Left ventricle myocardium inferior (tissue), 1 donor: Measurements from ENCODE around the gene RSPH1. TPM values are rescaled to one million over a fixed set of nuclear protein-coding genes. Genes with fewer than 3 reads are reported as not detected.

Experiments used
- DNase-seq: peaks from one replicate; pipeline ENCODE4 v3.0.0-alpha.2; 2020
- H3K27ac ChIP-seq: fragments of 200-600 bp; replicated peaks from 2 replicates; pipeline ENCODE4 v1.8.0; 2021
- H3K27me3 ChIP-seq: fragments of 200-600 bp; 2 replicates; pipeline ENCODE4 v1.8.0; 2021; ENCODE audit warnings: low read depth
- H3K36me3 ChIP-seq: fragments of 200-600 bp; 2 replicates; pipeline ENCODE4 v1.8.0; 2021
- H3K4me1 ChIP-seq: fragments of 200-600 bp; 2 replicates; pipeline ENCODE4 v1.8.0; 2021
- H3K4me3 ChIP-seq: fragments of 200-600 bp; 2 replicates; pipeline ENCODE4 v1.8.0; 2021; ENCODE audit warnings: mild to moderate bottlenecking, moderate library complexity
- H3K9me3 ChIP-seq: fragments of 200-600 bp; replicated peaks from 2 replicates; pipeline ENCODE4 v1.8.0; 2021
- intact Hi-C: fragments of 100-400 bp; cut with micrococcal nuclease; formaldehyde crosslinking; loops from one replicate; pipeline ENCODE4 v1.11.0; 2022
- total RNA-seq: library from RNA; stranded (reverse); fragmentation: NEBNext Ultra II Directional; extraction: Animal tissue kit (Norgen Biotek cat#: 25700); gene quantifications from one replicate; pipeline ENCODE4 v1.2.1, GENCODE V29; 2021
- TF ChIP-seq, protein P1 (sequence below): fragments of 200-600 bp; IDR thresholded peaks from 2 replicates; pipeline ENCODE4 v1.8.0; 2021; ENCODE audit warnings: antibody characterized with exemption, mild to moderate bottlenecking, borderline replicate concordance
- donor health status: DM: no; HTN: yes; CAD: no; lungs with severe emphysema.

RSPH1 gene
- total RNA-seq, 1 donor from 2014 or later, result not detected

DNA sequence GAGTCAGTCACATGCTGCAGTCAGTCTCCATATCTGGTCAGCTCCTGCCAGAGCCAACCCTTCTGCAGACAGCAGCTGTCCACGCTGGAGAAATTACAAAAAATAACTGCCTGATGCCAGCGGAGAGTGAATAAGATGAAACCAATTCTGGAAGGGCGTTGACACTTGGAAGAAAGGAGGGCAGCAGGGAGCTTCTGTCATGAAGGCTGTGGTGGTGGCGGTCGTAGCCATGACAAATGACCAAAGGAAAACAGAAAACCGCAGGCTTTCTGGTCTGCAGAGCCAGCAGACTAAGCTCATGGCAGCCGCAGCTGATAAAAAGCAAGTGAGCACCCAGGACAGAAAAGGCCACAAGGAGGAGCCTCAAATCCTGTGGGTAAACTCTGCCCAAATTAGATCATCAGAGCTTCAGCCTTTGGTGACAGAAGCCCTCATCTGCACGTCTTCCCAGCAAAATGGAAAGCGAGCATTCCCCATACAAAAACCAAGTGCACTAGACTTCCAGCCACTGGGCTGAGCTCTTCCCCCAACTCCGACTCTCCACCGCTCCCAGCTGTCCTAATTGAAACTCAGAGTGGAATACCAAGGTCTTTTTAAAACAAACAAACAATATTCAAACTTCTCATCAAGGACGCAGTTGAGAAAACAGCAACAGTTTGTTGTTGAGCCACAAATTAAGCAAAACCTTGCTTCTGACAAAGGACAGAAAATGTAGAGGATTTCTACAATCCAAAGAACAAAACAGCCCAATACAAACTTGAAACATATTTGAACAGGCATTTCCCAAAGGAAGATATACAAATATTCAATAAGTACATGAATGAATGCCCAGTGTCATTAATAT is 28.7 kb downstream of the RSPH1 start:
- H3K4me3 ChIP-seq, result peak overlapping the region; percentile 27
- DNase-seq, result no peak

DNA sequence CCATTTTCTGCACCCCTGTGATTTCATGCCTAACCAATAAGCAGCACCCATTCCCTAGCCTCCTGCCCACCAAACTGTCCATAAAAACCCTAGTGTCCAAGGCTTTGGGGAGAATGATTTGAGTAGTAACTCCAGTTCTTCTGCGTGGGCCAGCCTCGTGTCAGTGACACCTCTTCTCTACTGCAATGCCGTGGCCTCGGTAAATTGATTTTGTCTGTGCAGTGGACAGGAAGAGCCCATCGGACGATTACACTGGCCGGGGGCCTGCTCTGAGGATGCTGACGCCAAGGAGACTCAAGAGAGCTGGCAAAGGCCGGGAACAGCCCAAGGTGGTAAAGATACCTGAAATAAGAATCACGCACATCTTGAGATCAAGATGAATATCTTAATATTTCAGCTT is 29.3 kb downstream of the RSPH1 start:
- Histone ChIP-seq H3K36me3 (no peaks in the 10 kb centered on the region), H3K27ac (no peak overlapping the region), H3K27me3 (peaks cover 6% of the 10 kb centered on the region), H3K4me1 (peaks cover 7% of the 10 kb centered on the region), H3K4me3 (no peak overlapping the region), H3K9me3 (no peaks in the 10 kb centered on the region)
- intact Hi-C loops, result no loop called here
- TF ChIP-seq, protein P1, sequence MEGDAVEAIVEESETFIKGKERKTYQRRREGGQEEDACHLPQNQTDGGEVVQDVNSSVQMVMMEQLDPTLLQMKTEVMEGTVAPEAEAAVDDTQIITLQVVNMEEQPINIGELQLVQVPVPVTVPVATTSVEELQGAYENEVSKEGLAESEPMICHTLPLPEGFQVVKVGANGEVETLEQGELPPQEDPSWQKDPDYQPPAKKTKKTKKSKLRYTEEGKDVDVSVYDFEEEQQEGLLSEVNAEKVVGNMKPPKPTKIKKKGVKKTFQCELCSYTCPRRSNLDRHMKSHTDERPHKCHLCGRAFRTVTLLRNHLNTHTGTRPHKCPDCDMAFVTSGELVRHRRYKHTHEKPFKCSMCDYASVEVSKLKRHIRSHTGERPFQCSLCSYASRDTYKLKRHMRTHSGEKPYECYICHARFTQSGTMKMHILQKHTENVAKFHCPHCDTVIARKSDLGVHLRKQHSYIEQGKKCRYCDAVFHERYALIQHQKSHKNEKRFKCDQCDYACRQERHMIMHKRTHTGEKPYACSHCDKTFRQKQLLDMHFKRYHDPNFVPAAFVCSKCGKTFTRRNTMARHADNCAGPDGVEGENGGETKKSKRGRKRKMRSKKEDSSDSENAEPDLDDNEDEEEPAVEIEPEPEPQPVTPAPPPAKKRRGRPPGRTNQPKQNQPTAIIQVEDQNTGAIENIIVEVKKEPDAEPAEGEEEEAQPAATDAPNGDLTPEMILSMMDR, result no peak
- DNase-seq, result no peak

More for the DNA sequence above, 28.7 kb downstream of the RSPH1 start:
- TF ChIP-seq, protein P1, result peak; percentile 55
- H3K36me3 ChIP-seq, result no peaks in the 10 kb centered on the region
- H3K4me1 ChIP-seq, result peaks cover 7% of the 10 kb centered on the region
- intact Hi-C loops, result no loop called here
- peaks cover 13% of the 10 kb centered on the region for H3K27me3 ChIP-seq
- no peaks in the 10 kb centered on the region for H3K9me3 ChIP-seq
- no peak overlapping the region for H3K27ac ChIP-seq

DNA sequence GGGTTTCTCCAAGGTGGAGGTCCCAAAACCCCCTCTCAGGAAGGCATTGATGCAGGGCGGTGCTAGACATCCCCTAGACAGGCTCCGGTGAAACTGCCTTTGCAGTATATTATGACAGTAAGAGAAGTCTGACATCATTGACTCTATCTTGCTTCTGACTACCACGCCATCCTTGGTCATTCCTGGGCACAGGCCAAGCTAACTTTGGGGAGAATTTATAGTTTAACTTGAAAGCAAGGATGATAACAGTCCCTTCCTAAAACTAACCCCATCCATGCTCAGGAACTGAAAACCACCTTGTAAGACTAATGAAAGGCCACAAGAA is 30.3 kb downstream of the RSPH1 start:
- intact Hi-C loops, result no loop called here
- Histone ChIP-seq H3K4me1 (peaks cover 7% of the 10 kb centered on the region), H3K27ac (no peak overlapping the region), H3K36me3 (no peaks in the 10 kb centered on the region), H3K4me3 (no peak overlapping the region), H3K9me3 (no peaks in the 10 kb centered on the region), H3K27me3 (peaks cover 5% of the 10 kb centered on the region)
- TF ChIP-seq, protein P1, result no peak
- no peak for DNase-seq

DNA sequence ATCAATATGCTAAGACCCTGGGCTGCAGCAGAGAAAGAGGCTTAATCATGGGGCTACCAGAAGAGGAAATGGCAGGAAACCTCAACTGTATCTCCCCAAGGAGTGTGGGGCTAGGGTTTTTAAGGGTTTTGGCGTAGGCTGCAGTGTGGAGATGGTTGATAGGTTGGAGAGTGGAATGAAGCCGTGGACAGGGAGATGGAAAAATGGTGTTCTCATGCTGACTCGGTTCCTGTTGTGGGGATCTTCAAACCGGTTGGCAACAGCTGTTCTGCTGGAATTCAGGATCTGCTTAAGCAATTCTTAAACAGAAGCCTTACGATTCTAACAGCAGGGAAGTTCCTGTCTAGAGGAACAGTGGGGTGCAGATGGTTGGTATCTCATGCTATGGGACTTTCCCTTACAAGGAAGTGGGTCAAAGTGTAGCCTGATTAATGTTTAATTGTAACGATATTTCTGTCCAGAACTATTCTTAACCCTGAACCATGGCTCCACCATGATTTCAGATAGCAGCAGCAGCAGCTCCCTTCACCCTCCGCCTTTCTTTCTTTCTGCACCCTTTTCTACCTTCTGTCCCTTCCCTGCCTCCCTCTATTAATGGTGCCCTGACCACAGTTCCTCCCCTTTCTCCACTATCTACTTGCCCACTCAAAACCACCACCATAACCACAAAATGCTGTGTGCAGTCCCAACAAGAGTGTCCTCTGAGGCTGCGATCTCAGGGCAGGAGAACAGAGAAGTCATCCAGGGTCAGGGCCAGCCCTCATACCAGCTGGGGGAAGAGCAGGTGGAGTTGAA is 30.8 kb downstream of the RSPH1 start:
- H3K27ac ChIP-seq, result no peak overlapping the region
- intact Hi-C loops, result no loop called here
- TF ChIP-seq, protein P1, result no peak
- no peak for DNase-seq
- H3K4me1 ChIP-seq, result peaks cover 7% of the 10 kb centered on the region
- peaks cover 5% of the 10 kb centered on the region for H3K27me3 ChIP-seq
- H3K36me3 ChIP-seq, result no peaks in the 10 kb centered on the region
- H3K9me3 ChIP-seq, result no peaks in the 10 kb centered on the region
- no peak overlapping the region for H3K4me3 ChIP-seq

DNA sequence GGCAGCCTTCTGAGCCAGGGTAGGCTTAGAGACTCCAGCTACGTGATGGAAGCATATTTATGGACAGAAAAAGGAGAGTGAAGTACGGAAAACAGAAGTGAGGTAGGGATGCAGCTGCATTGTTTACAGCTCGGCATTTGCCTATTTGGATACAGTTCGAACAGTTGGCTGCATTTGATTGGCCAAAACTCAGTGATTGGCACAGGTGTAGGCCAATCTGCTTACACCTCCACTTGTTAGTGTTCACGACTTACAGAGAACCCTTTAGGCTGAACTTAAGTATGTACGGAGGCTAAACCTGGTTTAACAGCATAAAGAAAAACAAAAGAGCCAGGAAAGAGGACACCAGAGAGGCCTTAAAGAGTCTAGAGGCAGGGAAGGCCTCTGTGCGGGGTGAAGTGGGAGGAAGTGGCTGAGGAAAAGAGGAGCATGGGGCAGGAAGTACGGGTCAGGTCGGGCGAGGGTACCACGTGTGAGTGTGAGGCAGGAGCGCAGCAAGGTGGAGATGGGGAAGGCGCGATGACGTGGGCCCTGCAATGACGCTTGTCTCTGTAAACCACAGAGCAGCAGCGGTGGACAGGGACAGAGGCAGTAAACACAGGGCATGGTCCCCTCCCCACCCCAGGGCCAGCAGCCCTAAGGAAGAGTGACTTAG is 32.0 kb downstream of the RSPH1 start:
- intact Hi-C loops, result no loop called here
- TF ChIP-seq, protein P1, result no peak
- no peak for DNase-seq
- H3K4me3 ChIP-seq, result no peak overlapping the region
- H3K36me3 ChIP-seq, result no peaks in the 10 kb centered on the region
- no peak overlapping the region for H3K27ac ChIP-seq
- H3K9me3 ChIP-seq, result no peaks in the 10 kb centered on the region
- peaks cover 7% of the 10 kb centered on the region for H3K4me1 ChIP-seq
- peaks cover 5% of the 10 kb centered on the region for H3K27me3 ChIP-seq
